Muscle of leg (tissue), 11 donors: Measurements from ENCODE around the gene C2orf68. TPM values are rescaled to one million over a fixed set of nuclear protein-coding genes. Genes with fewer than 3 reads are reported as not detected.
"Not testable (repeated sequence)": the region's sequence is repeated elsewhere in the genome, so short reads cannot be mapped to it uniquely, and the experiment has no call there.

Experiments
- DNase-seq: peaks from one replicate; pipeline ENCODE4 v3.0.0; 2013
- H3K27ac ChIP-seq: one replicate; pipeline ENCODE4 v1.5.1; 2013; ENCODE audit warnings: mild to moderate bottlenecking, low read length, control low read depth
- H3K27me3 ChIP-seq: one replicate; pipeline ENCODE4 v1.6.1; 2013; ENCODE audit warnings: low read length; ENCODE audit not compliant: control insufficient read depth, insufficient read depth
- H3K36me3 ChIP-seq: one replicate; pipeline ENCODE4 v1.6.1; 2013; ENCODE audit warnings: low read length; ENCODE audit not compliant: control insufficient read depth, insufficient read depth
- H3K4me1 ChIP-seq: one replicate; pipeline ENCODE4 v1.6.1; 2013; ENCODE audit warnings: low read length; ENCODE audit not compliant: control insufficient read depth, insufficient read depth
- H3K4me3 ChIP-seq: one replicate; pipeline ENCODE4 v1.5.1; 2013; ENCODE audit warnings: low read length, control low read depth
- H3K9me3 ChIP-seq: replicated peaks from 2 replicates; pipeline ENCODE4 v1.6.1; 2013; ENCODE audit warnings: low read depth, low read length; ENCODE audit not compliant: control insufficient read depth
- WGBS: methylation state at CpG from one replicate; pipeline ENCODE4 v1.1.5; 2013; ENCODE audit warnings: missing lambda C conversion rate; ENCODE audit not compliant: insufficient coverage; 5-methylcytosine and 5-hydroxymethylcytosine counted together
- polyA plus RNA-seq, 8 donors: library from polyadenylated mRNA; unstranded; fragments of 120-200 nt; gene quantifications; one replicate each; pipeline versions ENCODE4 v1.2.1 to v1.2.3, GENCODE V29; 2013; ENCODE audit warnings: inconsistent platforms in 1 of 8, low replicate concordance in 1 of 8; ENCODE audit not compliant: insufficient read length in 8 of 8, insufficient read depth in 1 of 8
- total RNA-seq: library from RNA; stranded (reverse); fragments of 120-200 nt; gene quantifications from one replicate; pipeline ENCODE4 v1.2.4, GENCODE V29; 2013

Gene C2orf68
- total and polyA plus RNA-seq, 9 donors: 29.2 to 55.4 (median 44.7) TPM

- no peaks in the 10 kb centered on the region for H3K9me3 ChIP-seq
- H3K27ac ChIP-seq: peak overlapping the region; percentile 38
- DNase-seq: no peak
- H3K4me3 ChIP-seq: peak overlapping the region; percentile 85
- H3K4me1 ChIP-seq: peaks cover 18% of the 10 kb centered on the region
- H3K36me3 ChIP-seq: peaks cover 30% of the 10 kb centered on the region
- no peaks in the 10 kb centered on the region for H3K27me3 ChIP-seq
- WGBS: 3% methylated on average over 22 of the region's 24 CpGs
Measured at GRCh38 chr2:85611217-85611704, 605 bp downstream of the C2orf68 start.

GRCh38 chr2:85607268-85608215 lies 4.3 kb downstream of the C2orf68 start:
- H3K36me3 ChIP-seq: peaks cover 35% of the 10 kb centered on the region
- H3K4me3 ChIP-seq: no peak overlapping the region
- DNase-seq: no peak
- H3K27ac ChIP-seq: no peak overlapping the region
- H3K9me3 ChIP-seq: no peaks in the 10 kb centered on the region
- H3K4me1 ChIP-seq: peaks cover 31% of the 10 kb centered on the region
- WGBS: 79% methylated on average over 7 of the region's 9 CpGs
- H3K27me3 ChIP-seq: no peaks in the 10 kb centered on the region

GRCh38 chr2:85606116-85606455 lies 5.8 kb downstream of the C2orf68 start:
- WGBS: 86% methylated on average over 6 of the region's 7 CpGs
- Histone ChIP-seq H3K4me3 (no peak overlapping the region), H3K4me1 (peaks cover 36% of the 10 kb centered on the region), H3K27me3 (no peaks in the 10 kb centered on the region), H3K36me3 (peaks cover 35% of the 10 kb centered on the region), H3K9me3 (no peaks in the 10 kb centered on the region), H3K27ac (peak overlapping the region; percentile 53)
- DNase-seq: no peak

GRCh38 chr2:85605406-85606115 lies 6.3 kb downstream of the C2orf68 start:
- no peaks in the 10 kb centered on the region for H3K27me3 ChIP-seq
- H3K27ac ChIP-seq: peak overlapping the region; percentile 53
- no peaks in the 10 kb centered on the region for H3K9me3 ChIP-seq
- peaks cover 34% of the 10 kb centered on the region for H3K4me1 ChIP-seq
- 33% methylated on average over 1 of the region's 4 CpGs for WGBS
- DNase-seq: peak; percentile 53
- no peak overlapping the region for H3K4me3 ChIP-seq
- H3K36me3 ChIP-seq: peaks cover 39% of the 10 kb centered on the region

- peaks cover 41% of the 10 kb centered on the region for H3K36me3 ChIP-seq
- H3K27ac ChIP-seq: peak overlapping the region; percentile 15
- H3K27me3 ChIP-seq: no peaks in the 10 kb centered on the region
- no peak overlapping the region for H3K4me3 ChIP-seq
- H3K9me3 ChIP-seq: no peaks in the 10 kb centered on the region
- H3K4me1 ChIP-seq: peaks cover 32% of the 10 kb centered on the region
- 86% methylated on average over 2 of the region's 6 CpGs for WGBS
- DNase-seq: no peak
Measured at GRCh38 chr2:85604568-85605339, 7.1 kb downstream of the C2orf68 start.

- Histone ChIP-seq H3K36me3 (peaks cover 42% of the 10 kb centered on the region), H3K4me1 (peaks cover 29% of the 10 kb centered on the region)
- H3K27me3 ChIP-seq, H3K4me3 ChIP-seq, H3K9me3 ChIP-seq, H3K27ac ChIP-seq, DNase-seq: not testable (repeated sequence)
- no CpG with 5 or more reads among the region's 3 CpGs for WGBS
Measured at GRCh38 chr2:85604133-85604444, 7.8 kb downstream of the C2orf68 start.

- Histone ChIP-seq H3K4me3 (peak within 1 kb of the TSS; percentile 89), H3K27me3 (no peaks in the 10 kb centered on the region), H3K36me3 (peaks cover 39% of the 10 kb centered on the region), H3K4me1 (peaks cover 29% of the 10 kb centered on the region), H3K27ac (peak within 1 kb of the TSS; percentile 78), H3K9me3 (no peaks in the 10 kb centered on the region)
- DNase-seq: peak; percentile 98
- WGBS: under 1% methylated on average over 72 of the region's 73 CpGs
Measured at GRCh38 chr2:85602476-85603234, 9.2 kb downstream of the C2orf68 start, which contains the start of gene TMEM150A. Gene TMEM150A (minus strand): TSS chr2:85602698. CDS start chr2:85601948, 750 bp downstream.

- Histone ChIP-seq H3K27ac (peak overlapping the region; percentile 17), H3K4me1 (peaks cover 30% of the 10 kb centered on the region), H3K9me3 (no peaks in the 10 kb centered on the region), H3K27me3 (no peaks in the 10 kb centered on the region), H3K36me3 (peaks cover 41% of the 10 kb centered on the region), H3K4me3 (peak overlapping the region; percentile 89)
- no peak for DNase-seq
- 1% methylated on average over 32 of the region's 36 CpGs for WGBS
Measured at GRCh38 chr2:85601771-85602475, 9.9 kb downstream of the C2orf68 start.
